IPS-NIHi7 (cell line): ENCODE measurements around the gene BAAT.

Experiments
- DNase-seq: peaks from one replicate; pipeline ENCODE4 v3.0.0; 2012; ENCODE audit warnings: mixed read lengths; ENCODE audit errors: extremely low spot score

BAAT gene

DNA sequence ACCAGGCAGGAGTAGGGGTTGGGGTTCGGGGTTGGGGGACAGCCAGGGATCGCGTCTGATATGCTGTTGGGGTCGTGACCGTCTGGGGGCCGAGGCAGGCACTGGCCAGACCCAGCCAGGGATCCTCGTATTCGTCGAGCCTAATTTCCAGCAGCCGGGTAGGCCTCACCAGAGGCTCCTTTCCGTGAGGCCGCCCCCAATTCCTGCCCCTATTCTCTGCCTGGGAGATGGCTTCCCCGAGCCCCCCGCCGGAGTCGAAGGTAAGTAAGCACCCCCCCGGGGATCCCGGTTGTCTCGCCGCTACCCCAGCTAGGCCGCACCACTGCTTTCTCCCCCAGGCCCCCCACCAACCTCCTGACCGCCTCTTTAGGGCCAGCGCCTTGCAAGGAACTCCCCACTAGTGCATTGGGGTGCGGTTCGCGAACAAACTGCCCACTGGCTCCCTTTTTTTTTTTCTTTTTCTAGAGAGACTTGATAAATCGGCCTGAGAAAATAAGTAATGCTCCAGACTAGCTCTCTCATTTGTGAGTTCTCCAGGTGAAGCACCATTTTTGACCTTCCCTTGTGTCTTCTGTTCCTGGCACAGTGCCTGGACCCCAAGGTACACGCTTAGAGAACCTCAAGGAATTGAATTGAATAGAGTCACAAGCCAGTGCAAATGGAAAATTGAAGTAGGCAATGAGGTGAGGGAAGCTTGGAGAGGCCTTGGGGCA, 14.3 kb upstream of the BAAT start:
- no peak for DNase-seq

DNA sequence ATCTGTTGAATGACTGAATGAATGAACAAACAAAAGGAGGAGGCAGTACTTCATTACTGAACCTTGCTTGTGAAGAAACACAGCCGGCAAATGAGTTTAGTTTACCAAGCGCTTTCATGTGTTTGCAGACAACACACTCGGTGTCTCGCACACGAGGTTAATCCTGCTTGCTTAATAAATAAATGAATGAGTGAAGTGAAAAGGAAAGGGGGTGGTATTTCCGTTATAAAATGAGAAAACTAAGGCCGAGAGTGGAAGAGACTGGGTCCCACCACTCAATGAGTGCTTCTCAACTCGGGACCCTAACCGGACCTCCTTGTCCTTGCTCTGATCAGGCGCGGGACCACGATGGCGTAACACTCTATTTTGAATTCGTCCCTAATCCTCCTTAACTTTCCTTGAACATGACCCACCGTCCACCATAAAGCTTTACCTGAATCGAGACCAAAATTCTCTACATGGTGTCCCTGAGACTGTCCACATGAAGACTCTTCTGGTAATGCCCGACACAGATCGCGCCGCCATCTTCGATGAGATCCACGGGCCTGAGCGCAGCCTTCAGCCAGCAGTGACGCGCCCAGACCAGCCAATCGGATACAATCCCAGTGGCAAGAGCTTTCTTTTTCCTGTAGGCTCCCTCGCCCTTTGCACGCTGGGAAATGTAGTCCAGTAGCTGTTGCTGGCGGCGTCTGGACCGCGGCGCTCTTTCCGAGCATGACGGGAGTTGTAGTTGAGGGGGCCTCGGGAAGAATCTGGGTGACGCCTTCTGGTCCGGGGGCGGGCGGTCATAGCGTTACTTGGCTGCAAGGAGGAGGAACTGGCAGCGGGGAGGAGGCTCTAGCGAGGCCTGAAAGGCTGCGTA, 13.5 kb upstream of the BAAT start, which contains the start of the genes MRPL50 and ZNF189:
Gene MRPL50 (minus strand): TSS at position 551 of the 862 bp plus-strand sequence. CDS start 26 bp downstream, at position 525.
Gene ZNF189 (plus strand): TSS at position 784 of the 862 bp plus-strand sequence. CDS start 306 bp downstream, outside the sequence.
- peak; percentile 98 for DNase-seq

DNA sequence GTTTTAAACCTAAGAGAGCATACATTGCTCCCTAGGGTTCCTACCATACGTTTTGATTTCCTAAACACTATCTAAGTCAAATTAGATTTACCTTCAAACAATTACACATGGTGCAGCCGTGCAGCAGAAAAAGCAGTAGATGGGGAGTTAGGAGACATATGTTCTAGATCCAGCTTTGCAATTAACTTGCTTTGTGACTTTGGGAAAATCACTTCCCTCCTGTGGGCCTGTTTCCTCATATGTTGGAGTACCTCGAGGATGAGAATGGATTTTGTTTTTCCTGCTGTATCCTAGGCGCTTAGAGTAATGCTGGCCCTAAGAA, 12.9 kb upstream of the BAAT start:
- DNase-seq = no peak

DNA sequence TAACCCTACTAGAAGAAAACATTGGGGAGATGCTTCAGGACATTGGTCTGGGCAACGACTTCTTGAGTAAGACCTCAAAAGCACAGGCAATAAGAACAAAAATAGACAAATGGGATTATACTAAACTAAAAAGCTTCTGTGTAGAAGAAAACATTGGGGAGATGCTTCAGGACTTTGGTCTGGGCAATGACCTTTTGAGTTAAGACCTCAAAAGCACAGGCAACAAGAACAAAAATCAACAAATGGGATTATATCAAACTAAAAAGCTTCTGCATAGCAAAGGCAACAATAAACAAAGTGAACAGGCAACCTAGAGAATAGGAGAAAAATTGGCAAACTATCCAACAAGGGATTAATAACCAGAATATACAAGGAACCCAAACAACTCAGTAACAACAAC, 9.9 kb upstream of the BAAT start:
- DNase-seq = no peak

DNA sequence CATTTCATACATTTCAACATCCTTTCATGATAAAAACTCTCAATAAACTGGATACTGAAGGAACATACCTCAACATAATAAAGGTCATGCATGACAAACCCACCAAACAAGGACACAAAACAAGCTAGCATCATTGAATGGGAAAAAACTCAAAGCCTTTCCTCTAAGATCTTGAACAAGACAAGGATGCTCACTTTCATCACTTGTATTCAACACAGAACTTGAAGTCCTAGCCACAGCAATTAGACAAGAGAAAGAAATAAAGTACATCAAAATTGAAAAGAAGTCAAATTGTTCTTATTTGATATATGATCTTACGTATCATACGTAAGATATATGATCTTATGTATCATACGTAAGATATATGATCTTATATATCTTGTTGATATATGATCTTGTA, 8.3 kb upstream of the BAAT start:
- no peak for DNase-seq

DNA sequence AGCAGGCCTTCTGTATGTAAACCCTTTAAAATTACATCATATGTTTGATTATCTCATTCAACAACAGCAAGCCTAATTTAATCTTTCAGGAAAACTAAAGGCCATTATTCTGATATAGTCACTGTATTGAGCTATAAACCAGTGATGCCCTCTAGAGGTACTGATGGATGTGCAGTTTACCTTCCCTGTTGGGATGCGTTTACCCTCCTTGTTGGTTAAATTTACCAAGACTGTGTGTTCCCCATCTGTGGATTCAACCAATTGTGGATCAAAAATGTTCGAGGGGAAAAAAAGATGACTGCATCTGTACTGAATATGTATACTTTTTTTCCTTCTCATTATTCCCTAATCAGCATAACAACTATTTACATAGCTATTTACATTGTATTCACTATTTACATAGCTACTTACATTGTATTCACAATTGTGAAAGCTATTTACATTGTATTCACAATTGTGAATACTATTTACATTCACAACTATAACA, 3.7 kb upstream of the BAAT start:
- DNase-seq = no peak

DNA sequence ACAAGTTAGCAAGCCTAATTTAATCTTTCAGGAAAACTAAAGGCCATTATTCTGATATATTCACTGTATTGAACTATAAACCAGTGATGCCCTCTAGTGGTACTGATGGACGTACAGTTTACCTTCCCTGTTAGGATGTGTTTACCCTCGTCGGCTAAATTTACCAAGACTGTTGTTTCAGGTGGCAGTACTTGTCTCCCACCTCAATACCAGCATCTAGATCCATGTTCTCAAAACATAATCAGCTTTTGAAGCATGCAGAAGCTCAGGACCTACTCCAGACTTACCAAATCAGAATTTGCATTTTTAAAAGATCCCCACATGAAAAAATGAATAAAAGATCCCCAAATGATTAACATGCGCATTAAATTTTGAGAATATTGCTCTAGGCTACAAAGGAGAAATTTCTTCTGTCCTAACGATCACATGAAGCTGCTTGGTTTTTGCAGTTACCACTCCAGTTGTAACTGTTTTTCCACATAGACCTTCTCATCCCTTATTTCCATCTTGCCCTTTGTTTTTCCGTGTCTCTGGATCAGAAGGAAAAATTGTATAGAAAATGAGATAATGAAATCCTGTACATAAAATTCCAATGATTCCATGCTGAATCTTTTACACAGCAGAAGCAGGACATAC, 3.2 kb upstream of the BAAT start:
- peak; percentile 28 for DNase-seq

DNA sequence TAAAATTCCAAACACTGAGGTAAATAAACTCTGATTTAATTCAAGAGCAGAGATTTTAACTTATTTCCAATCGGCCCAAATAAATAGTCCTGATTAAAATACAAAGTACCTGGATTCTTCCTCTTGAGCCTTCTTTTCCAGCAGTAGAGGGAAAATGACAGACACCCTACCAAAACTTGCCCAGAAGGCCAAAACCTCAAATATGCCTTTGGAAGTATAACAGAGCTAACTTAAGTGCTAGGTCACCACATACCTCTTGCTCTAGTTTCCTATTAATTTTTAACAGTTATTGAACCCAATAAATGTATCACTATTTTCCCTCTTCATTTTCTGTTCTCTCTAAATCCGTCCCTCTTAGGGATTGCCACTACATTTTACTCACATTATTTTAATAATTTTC, 1.4 kb downstream of the BAAT start:
- DNase-seq = no peak

DNA sequence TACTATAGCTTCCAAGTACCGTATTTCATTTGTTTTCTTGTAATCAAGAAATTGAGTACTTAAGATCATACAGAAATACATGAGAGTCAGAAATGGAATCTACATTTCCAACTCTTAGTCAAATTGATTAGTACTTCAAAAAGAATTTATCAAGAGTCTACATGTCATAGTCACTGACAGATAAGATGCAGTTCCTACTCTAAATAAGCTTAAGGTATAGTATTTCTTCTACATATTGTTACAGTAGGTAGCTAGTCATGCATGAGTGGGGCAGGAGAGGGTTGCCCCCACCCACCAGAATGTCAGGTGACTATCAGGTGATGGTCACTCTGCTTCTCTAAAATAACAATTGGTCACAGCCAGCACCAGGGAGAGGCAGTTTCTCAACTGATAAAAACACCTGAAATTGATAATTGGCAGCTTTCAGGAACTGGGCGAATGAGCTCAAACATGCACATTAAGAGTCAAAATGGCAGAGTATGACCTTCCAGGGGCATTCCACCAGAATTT, 2.9 kb downstream of the BAAT start:
- DNase-seq = no peak

DNA sequence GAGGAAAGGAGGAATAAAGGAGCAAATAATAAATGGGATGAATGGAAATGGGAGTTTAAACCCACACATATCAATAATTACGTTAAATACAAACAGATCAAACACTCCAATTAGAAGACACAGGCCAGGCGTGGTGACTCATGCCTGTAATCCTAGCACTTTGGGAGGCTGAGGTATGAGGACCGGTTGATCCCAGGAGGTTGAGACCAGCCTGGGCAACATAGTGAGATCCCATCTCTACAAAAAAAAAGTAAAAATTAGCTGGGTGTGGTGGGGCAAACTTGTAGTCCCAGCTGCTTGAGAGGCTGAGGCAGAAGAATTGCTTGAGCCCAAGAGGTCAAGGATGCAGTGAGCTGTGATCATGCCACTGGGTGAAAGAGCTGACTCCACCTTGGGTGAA, 3.7 kb downstream of the BAAT start:
- DNase-seq = no peak

DNA sequence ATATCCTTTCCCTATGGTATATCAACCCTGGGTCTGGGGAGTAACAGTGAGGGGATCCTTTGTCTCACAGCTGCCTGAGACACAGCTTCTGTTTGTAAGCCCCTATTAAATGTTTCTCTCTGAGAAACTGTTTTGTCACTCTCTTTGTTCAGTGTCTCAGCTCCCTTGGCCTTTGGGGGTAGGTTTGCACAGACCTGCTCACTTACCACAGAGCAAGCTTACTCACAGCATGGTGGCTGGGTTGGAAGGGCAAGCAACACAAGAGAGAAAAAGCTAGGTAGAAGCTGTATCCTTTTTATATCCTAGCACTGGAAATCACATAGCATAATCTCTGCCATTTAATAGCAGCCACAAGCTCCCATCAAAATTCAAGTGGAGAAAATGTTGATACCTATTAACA, 4.5 kb downstream of the BAAT start:
- DNase-seq = no peak

DNA sequence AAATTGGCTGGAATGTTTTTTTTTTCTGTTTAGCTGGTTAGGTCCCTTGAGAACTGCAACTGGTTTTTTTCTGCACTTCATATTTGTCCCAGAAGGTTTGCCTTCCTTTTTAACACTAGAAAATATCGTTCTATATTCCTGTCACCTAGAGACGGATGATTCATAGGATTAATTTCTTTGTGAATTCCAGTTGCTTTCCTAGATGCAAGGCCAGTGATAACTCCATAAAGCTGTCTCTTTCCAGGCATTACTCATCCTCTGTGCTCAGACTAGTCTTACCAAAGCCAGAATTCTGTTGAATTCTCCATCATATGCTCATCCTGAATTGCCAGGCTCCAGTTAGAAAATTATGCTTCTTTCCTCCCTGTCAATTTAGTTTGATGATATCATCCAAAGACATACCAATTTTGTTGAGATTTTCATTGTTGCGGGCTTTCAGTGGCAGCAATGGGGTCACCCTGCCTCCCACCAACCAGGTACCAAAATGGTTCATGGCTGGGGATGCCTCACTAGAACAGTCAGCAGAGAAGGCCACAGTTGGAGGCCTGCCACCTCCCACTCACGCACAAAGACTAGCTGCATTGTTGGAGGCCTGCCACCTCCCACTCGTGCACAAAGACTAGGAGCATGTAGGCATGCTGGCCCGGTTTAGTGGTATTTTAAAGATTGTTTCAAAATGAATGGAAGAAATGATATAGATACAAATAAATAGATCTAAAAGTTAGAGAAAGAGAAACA, 8.5 kb downstream of the BAAT start:
- DNase-seq = no peak

DNA sequence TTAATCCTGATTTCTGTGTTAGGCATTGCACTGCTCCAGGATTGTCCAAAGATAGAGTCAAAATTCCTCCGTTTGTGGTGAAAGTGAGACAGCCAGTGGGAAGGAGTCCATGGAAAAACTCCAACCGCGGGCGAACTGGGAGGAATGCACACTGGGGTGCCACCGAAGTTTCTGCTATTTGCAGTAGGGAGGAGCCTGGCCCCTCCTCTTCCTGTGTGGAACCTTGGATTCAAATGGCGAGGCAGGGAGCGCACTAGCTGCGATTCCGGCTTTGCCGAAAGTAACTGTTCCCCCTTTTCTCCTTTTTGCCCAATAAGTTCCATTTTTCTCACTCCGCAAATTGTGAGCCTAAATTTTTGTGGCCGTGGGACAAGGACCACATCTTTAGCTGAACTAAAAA, 9.3 kb downstream of the BAAT start:
- no peak for DNase-seq

DNA sequence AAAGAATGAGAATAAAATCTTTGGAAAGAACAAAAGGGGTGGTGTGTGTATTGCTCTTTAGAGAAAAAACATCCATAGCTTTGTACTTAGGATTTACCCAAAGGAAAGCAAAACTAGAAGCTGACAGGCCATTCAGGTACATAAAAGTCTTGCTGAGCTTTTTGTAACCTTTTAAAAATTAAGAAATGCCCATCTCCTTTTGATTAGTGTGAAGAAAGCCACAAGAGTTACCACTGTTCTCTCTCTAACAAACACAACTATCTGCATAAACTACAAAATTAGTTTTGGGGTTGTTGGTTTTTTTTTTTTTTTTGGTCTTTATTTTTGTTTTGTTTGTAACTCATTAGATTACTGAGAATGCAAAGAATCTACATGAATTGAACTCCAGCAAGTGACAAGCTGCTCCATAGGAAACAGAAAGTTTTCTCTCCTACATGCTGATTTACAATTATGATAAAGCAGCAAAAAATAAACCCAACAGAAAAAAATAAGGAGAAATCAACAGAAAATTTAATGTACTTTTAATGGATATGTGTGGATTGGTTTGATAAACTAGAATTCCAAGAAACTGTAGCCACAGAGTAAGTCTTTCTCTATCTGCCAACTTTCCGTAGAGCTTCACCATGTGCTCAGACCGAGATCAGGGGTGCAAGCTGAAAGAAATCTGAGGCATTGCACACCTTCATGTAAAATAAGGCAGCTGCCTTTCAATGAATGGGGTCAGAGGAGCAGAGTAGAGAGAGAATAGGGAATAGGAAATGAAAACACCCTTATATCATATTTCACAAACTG, 12.3 kb downstream of the BAAT start:
- no peak for DNase-seq

DNA sequence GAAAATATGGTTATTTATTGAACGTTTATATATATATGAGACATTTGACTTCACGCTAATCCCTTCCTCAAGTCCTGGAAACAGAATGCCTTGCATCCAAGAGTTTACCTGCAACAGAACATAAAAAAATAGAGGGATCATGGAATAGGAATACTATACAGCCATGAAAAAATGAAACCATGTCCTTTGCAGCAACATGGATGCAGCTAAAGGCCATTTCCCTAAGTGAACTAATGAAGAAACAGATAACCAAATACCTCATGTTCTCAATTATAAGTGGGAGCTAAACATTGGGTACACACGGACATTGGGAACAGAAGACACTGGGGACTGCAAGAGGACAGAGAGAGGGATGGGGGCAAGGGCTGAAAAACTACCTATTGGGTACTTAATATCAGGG, 13.0 kb downstream of the BAAT start:
- no peak for DNase-seq

DNA sequence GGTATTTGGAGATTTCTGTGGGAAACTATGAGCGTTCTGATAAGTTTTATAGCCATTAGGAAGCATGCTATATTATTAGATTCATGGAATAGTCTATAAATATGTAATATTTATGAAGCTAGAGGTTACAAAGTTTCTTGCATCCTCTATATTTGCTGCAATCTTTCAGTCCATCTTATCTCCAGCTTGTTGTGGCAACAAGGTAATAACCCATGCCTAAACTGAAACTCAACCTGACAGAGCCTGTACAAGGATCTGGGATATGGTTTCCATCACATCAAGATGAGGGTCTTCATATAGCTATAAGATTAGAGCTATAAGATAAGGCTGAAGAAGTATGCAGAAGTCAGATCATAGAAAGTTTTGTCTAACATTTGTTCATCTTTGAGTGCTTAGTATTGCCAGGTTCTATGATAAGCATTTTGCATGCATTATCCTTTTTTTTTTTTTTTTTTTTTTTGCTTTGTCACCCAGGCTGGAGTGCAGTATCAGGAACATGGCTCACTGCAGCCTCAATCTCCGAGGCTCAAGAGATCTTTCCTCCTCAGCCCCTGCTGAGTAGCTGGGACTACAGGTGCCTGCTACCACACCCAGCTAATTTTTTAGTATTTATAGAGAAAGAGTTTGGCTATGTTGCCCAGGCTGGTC, 14.8 kb downstream of the BAAT start:
- DNase-seq = no peak

DNA sequence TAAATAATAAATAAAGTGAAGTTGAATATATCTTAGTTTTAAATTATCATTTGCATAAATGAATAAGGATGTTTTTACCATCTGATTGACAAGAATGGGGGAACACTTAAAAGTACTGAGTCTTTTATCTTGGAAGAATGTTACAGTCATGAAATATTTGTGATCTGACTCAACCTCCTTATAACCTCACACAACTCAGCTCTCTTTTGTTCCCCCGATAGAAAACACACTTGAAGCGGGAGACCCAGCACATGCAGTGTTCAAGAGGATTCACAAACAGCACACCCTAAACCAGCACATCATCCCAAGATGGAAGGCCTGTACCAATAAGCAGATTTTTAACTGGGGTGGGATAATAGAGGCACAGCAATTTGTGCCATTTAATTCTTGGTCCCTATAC, 15.5 kb downstream of the BAAT start:
- no peak for DNase-seq

DNA sequence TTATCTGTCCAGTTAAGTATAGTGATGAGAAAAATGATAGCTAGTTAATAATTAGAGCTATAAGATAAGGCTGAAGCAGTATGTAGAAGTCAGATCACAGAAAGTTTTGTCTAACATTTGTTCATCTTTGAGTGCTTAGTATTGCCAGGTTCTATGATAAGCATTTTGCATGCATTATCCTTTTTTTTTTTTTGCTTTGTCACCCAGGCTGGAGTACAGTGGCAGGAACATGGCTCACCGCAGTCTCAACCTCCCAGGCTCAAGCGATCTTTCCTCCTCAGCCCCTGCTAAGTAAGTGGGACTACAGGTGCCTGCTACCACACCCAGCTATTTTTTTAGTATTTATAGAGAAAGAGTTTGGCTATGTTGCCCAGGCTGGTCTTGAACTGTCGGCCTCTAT, 17.5 kb downstream of the BAAT start:
- no peak for DNase-seq

DNA sequence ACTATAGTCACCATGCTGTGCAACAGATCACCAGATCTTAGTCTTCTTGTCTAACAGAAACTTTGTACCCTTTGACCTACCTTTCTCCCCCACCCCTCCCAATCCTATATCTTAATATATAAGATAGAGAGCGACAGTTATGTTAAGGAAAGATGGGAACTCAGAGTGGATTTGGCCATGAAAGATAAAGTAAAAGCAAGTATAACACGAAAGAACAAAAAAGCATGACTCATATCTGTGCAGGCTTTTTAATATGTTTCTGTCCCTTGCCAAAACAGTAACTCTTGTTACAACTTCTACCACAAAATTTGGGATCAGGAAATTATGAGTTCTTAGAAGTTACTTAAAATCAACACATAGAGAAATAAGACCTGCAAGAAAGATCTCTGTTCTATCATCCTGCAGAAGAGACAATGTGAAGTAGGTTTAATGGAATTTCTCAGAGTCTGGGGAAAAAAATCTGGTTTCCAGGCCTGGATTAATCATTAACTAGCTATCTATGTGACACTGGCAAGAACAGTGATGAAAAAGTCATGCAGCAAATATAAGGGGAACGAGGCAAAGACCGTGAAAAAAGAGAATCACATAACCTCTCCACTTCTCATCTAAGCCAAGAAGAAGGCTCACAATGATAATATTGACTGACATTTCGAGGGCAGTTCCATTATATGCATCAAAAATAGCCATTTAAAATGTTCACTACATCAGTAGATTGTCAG, 18.6 kb downstream of the BAAT start:
- no peak for DNase-seq

DNA sequence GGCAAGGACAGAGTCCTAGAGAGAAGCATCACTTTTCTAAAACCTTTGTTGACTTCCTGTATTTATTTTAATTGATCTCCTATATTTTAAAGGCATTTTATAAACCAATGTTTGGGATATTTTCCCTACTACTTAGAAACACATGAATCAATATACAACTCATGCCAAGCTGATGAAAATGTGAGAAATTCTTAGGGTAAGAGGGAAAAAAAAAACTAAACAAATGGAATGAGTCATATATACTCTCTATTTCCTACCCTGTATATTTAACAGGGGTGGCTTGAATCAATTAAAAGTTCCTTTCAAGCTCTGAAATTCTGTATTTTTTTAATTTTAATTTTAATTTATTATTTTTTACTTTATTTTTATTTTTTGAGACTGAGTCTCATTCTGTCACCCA, 19.6 kb downstream of the BAAT start:
- no peak for DNase-seq
